Naive thymus-derived CD8-positive, alpha-beta T cell (primary cell): ENCODE data around the gene GMPPB. TPM values are rescaled to one million over a fixed set of nuclear protein-coding genes. Genes with fewer than 3 reads are reported as not detected.
"Not testable (repeated sequence)": the region's sequence is repeated elsewhere in the genome, so short reads cannot be mapped to it uniquely, and the experiment has no call there.

Source experiments
- ATAC-seq, 2 donors: fragments of 150-1000 bp; cut with Tn5 transposase in 1 of 2; sonication (Bioruptor Pico), chemical (Tn5 transposase) in 1 of 2; 1 replicate in 1 of 2; 2 replicates in 1 of 2; pipeline ENCODE4 v1.10.0; 2021; ENCODE audit warnings: mild to moderate bottlenecking in 2 of 2, moderate library complexity in 2 of 2
- POLR2A ChIA-PET: fragments of 350-600 bp; sonication (Branson Sonifier 250); formaldehyde crosslinking; loops from one replicate; lab custom pipeline; 2021; ENCODE audit warnings: antibody characterized with exemption; lab: Charles Lee
- DNase-seq, 10 donors: peaks; one replicate each; pipeline versions ENCODE4 v3.0.0 to v3.0.0-alpha.2; 2020 to 2022
- H3K27ac Mint-ChIP-seq, 10 donors: one replicate each; pipeline ENCODE4 v1.8.0; 2020 to 2022; ENCODE audit warnings: mild to moderate bottlenecking in 10 of 10, mixed read lengths in 10 of 10, moderate library complexity in 4 of 10, inconsistent platforms in 1 of 10
- H3K27me3 Mint-ChIP-seq, 5 donors: one replicate each; pipeline ENCODE4 v1.8.0; 2021 to 2022; ENCODE audit warnings: mixed read lengths in 5 of 5
- H3K36me3 Mint-ChIP-seq, 3 donors: one replicate each; pipeline ENCODE4 v1.8.0; 2020 to 2022; ENCODE audit warnings: mixed read lengths in 3 of 3, mild to moderate bottlenecking in 2 of 3, inconsistent platforms in 1 of 3
- H3K4me1 Mint-ChIP-seq, 4 donors: one replicate each; pipeline ENCODE4 v1.8.0; 2021 to 2022; ENCODE audit warnings: mixed read lengths in 4 of 4
- H3K4me3 Mint-ChIP-seq, 10 donors: one replicate each; pipeline ENCODE4 v1.8.0; 2020 to 2022; ENCODE audit warnings: mild to moderate bottlenecking in 10 of 10, mixed read lengths in 10 of 10, moderate library complexity in 6 of 10, inconsistent platforms in 1 of 10
- H3K9me3 Mint-ChIP-seq, 9 donors: one replicate each; pipeline ENCODE4 v1.8.0; 2020 to 2022; ENCODE audit warnings: mixed read lengths in 9 of 9, mild to moderate bottlenecking in 3 of 9, inconsistent platforms in 1 of 9, moderate library complexity in 1 of 9
- polyA plus RNA-seq, 3 donors: library from polyadenylated mRNA; unstranded; fragments of 300-500 nt; fragmentation: Illumina TruSeq; gene quantifications; one replicate each; pipeline ENCODE4 v1.2.3, GENCODE V29; 2021
- total RNA-seq, 8 experiments: library from RNA in 2 of 8; stranded (reverse) in 2 of 8; gene quantifications; one replicate each; pipeline ENCODE4 v1.2.3 and lab custom pipeline; 2021 to 2026

The GMPPB gene
- total and polyA plus RNA-seq, 5 experiments from 2014 or later: 7.5 to 22.2 (median 14.8) TPM

DNA sequence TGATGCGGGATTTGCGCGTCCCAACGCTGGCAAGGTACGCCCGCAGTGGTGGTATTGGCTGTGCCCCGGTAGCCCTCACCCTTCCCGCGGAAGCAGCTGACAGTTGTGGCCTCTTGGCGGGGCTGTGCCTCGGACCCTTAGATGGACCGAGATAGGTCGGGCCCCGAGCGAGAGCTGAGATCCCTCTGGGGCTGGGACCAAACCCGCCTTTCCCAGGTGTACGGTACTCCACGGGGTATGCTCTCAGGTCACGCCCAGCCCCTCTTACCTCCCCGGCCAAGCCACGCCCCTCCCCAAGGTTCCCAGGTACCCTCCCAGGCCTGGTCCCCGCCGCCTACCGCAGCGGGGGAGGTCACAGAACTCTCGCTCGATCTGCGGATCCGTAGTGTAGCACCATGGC, 37.4 kb downstream of the GMPPB start:
- H3K27me3 Mint-ChIP-seq, POLR2A ChIA-PET, H3K36me3 Mint-ChIP-seq, H3K9me3 Mint-ChIP-seq: not testable (repeated sequence)
- ATAC-seq (peak; percentile 48 to 51), DNase-seq (peak in 7 of 10 donors; percentile 19 to 52 (median 37))
- H3K4me3 Mint-ChIP-seq: peak overlapping the region; percentile 54 to 98 (median 74)
- peak overlapping the region in 3 of 10 donors; percentile 20 to 48 (median 33) for H3K27ac Mint-ChIP-seq
- H3K4me1 Mint-ChIP-seq: peaks cover 12 to 41% (median 36%) of the 10 kb centered on the region in 4 donors

DNA sequence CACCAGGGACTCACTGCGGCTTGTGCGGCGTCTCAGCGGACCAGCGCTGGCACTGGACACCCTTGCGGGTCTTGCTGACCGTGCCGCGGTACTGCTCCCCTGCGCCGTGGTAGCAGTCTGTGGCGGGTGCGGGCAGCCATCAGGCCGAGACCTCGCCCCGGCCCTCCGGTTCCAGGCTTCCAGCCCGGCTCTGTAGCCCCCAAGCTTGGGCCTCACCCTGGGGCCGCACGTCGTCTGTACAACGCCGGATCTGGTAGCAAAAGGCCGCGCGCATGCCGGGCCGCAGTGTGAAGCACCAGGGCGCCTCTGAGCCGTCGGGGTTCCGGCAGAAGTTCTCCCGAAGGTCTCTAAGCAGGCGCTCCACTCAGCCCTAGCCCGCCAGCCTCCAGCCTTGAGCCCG, 37.9 kb downstream of the GMPPB start:
- H3K9me3 Mint-ChIP-seq, H3K27ac Mint-ChIP-seq, H3K36me3 Mint-ChIP-seq, H3K27me3 Mint-ChIP-seq, POLR2A ChIA-PET, DNase-seq: not testable (repeated sequence)
- Mint-ChIP-seq H3K4me1 (peaks cover 9 to 36% (median 31%) of the 10 kb centered on the region in 4 donors), H3K4me3 (peak overlapping the region in 5 of 10 donors; percentile 19 to 98 (median 75))
- ATAC-seq: peak; percentile 0 to 6

DNA sequence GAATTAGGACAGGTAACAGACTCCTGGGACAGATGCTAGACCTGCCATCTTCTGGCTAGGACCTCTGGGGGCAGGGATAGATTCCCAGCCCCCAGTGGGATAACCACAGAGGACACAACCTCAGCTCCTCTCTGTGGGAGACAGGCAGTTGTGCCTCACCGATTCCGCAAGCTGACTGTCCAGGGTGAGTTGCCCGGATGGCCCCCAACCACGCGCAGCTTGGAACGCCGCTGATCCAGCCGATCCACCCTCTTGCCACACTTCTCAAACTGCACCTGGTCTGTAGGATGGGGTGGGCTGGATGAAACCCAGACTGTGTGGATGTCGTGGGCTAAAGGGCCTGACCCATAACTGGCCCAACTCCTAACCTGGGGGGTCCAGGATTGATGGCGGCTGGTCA, 38.6 kb downstream of the GMPPB start:
- DNase-seq, ATAC-seq, H3K9me3 Mint-ChIP-seq, H3K27me3 Mint-ChIP-seq, POLR2A ChIA-PET: not testable (repeated sequence)
- Mint-ChIP-seq H3K4me3 (peak overlapping the region in 7 of 10 donors; percentile 20 to 61 (median 28)), H3K27ac (peak overlapping the region in 1 of 10 donors; percentile 59), H3K4me1 (peaks cover 8 to 29% (median 25%) of the 10 kb centered on the region in 4 donors), H3K36me3 (peaks cover 0 to 17% (median 5%) of the 10 kb centered on the region in 3 donors)

DNA sequence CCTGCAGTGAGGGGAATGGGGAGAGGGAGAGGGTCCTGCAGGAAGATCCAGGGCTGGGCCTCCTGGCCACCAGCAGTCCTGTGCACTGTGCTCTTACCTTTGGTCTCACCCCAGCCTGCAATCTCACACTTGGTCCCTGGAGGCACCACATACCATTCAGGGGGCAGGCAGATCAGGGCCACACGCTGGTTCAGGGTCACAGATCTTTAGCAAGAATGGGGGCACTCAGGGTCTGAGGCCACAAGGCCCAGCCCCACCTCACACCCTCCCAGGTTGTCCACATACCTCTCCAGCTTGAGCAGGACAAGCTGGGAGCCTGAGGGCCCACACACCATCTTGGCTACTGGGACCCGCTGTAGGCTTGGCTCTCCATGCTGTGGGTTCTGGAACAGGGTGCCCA, 39.3 kb downstream of the GMPPB start:
- DNase-seq, H3K27me3 Mint-ChIP-seq, POLR2A ChIA-PET, H3K9me3 Mint-ChIP-seq, H3K27ac Mint-ChIP-seq, ATAC-seq: not testable (repeated sequence)
- Mint-ChIP-seq H3K4me1 (peaks cover 9 to 29% (median 23%) of the 10 kb centered on the region in 4 donors), H3K4me3 (peak overlapping the region in 2 of 10 donors; percentile 26 to 28), H3K36me3 (peaks cover 0 to 22% (median 5%) of the 10 kb centered on the region in 3 donors)

DNA sequence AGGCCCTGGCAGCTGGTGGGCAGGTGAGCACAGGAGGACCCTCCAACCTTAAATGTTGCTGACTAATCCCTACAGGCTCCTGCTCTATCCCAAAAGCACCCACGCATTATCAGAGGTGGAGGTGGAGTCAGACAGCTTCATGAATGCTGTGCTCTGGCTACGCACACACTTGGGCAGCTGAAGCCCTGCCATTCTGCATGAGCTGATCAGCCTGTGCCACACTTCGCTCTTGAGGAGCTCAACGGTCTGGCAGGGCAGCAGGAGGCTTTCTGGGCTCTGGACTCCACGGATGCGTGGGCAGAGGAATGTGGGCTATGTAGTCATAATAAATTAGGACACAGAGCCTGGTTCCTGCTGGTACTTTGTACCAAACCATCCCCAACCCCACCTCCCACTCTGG, 40.6 kb downstream of the GMPPB start:
- POLR2A ChIA-PET: no interaction called here
- Mint-ChIP-seq H3K9me3 (no peaks in the 10 kb centered on the region), H3K4me3 (no peak overlapping the region), H3K4me1 (peaks cover 7 to 20% (median 13%) of the 10 kb centered on the region in 4 donors), H3K27ac (no peak overlapping the region), H3K27me3 (no peaks in the 10 kb centered on the region), H3K36me3 (peaks cover 0 to 29% (median 3%) of the 10 kb centered on the region in 3 donors)
- ATAC-seq (no peak), DNase-seq (no peak)

DNA sequence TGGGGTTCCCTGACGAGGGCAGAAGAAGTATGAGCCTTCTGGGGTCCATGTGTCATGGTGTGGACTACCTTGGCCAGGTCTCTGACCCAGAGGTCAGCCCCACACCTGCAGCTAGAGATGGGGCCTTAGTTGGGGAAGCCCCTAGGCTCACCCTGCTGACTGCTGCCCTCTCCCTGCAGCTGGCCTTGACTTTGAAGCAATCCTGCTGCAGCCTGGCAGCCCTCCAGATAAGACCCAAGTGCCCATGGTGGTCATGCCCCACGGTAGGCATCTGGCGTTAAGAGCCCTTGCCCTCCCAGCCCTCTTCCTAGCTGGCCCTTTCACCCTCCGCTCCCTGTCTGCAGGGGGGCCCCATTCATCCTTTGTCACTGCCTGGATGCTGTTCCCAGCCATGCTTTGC, 42.2 kb downstream of the GMPPB start:
- H3K27me3 Mint-ChIP-seq: no peaks in the 10 kb centered on the region
- POLR2A ChIA-PET: interaction anchor here (0.6 kb wide), 1 partner anchor 10 kb away, joined by 7 read pairs; no protein-coding TSS in a partner anchor
- DNase-seq (no peak), ATAC-seq (no peak)
- H3K4me1 Mint-ChIP-seq: peaks cover 7 to 25% (median 11%) of the 10 kb centered on the region in 4 donors
- H3K36me3 Mint-ChIP-seq: peaks cover 0 to 36% (median 3%) of the 10 kb centered on the region in 3 donors
- H3K4me3 Mint-ChIP-seq: no peak overlapping the region
- H3K27ac Mint-ChIP-seq: no peak overlapping the region
- H3K9me3 Mint-ChIP-seq: no peaks in the 10 kb centered on the region

DNA sequence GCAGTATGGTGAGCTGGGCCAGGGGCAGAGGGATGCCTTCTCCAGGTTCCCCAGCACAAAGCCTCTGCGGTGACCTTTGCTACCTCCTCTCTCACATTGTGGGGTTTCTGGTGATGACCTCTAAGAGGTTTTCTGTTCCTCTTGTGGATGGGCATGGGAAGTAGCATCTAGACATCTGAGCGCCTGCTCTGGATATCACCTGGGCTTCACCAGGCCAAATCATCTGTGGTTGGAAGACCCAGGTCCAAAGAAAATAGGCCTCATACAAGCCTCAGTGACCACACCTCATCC, 42.6 kb downstream of the GMPPB start:
- POLR2A ChIA-PET: no interaction called here
- H3K36me3 Mint-ChIP-seq: peaks cover 0 to 37% (median 3%) of the 10 kb centered on the region in 3 donors
- no peaks in the 10 kb centered on the region for H3K27me3 Mint-ChIP-seq
- peaks cover 7 to 27% (median 13%) of the 10 kb centered on the region in 4 donors for H3K4me1 Mint-ChIP-seq
- no peak overlapping the region for H3K4me3 Mint-ChIP-seq
- H3K9me3 Mint-ChIP-seq: no peaks in the 10 kb centered on the region
- no peak overlapping the region for H3K27ac Mint-ChIP-seq
- no peak for DNase-seq
- ATAC-seq: no peak

DNA sequence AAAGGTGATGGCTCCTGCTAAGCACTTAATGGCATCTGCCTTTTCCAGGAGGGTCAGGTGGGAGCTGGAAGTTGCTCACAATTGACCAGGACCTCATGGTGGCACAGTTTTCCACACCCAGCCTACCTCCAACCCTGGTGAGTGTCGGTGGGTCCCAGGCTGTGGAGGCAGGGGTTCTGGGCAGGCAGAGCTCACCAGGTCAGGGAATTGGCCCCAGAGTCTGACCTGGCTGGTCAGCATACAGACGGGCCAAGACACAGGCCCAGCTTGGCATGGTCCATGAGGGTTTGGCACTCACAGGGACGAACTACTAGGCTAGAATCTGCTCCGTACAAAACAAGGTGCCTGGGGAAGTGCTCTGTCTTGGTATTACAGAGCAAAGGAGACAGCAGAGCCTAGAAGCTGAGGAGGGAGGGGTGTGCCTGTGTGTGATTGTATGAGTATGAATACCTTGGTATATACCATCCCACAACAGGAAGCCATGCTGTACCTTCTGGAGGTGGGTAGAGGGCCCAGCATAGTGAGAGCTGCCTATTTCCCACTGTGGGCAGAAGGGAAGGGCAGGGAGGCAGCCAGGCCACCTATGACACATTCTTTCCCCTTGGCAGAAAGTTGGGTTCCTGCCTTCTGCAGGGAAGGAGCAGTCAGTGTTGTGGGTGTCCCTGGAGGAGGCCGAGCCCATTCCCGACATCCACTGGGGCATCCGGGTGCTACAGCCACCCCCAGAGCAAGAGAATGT, 43.1 kb downstream of the GMPPB start:
- POLR2A ChIA-PET: no interaction called here
- Mint-ChIP-seq H3K36me3 (peaks cover 0 to 42% (median 3%) of the 10 kb centered on the region in 3 donors), H3K4me3 (no peak overlapping the region), H3K27ac (peak overlapping the region in 2 of 10 donors; percentile 22 to 65), H3K4me1 (peaks cover 10 to 31% (median 18%) of the 10 kb centered on the region in 4 donors), H3K9me3 (no peaks in the 10 kb centered on the region), H3K27me3 (no peaks in the 10 kb centered on the region)
- no peak for ATAC-seq
- DNase-seq: no peak

DNA sequence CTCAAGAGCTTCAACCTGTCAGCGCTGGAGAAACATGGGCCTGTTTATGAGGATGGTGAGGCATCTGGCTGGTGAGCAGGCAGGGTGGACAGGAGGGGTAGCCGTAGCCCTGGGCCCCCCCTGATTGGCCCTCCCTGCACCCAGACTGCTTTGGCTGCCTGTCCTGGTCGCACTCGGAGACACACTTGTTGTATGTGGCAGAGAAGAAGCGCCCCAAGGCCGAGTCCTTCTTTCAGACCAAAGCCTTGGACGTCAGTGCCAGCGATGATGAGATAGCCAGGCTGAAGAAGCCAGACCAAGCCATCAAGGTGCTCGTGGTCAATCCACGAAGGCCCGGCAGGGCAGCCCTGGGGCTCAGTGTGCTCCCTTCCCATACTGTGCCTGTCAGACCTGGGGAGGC, 47.8 kb downstream of the GMPPB start:
- no peak for DNase-seq
- Mint-ChIP-seq H3K27me3 (no peaks in the 10 kb centered on the region), H3K4me3 (peak overlapping the region in 7 of 10 donors; percentile 46 to 97 (median 96)), H3K36me3 (peaks cover 0 to 36% (median 0%) of the 10 kb centered on the region in 3 donors), H3K4me1 (peaks cover 23 to 55% (median 48%) of the 10 kb centered on the region in 4 donors), H3K9me3 (no peaks in the 10 kb centered on the region), H3K27ac (peak overlapping the region in 3 of 10 donors; percentile 41 to 79 (median 59))
- POLR2A ChIA-PET: interaction anchor here (0.9 to 2.2 kb wide), 5 partner anchors 14 to 136 kb away, joined by 3 to 7 read pairs (median 4); partner anchors contain the start of genes GMPPB and RNF123
- no peak for ATAC-seq

DNA sequence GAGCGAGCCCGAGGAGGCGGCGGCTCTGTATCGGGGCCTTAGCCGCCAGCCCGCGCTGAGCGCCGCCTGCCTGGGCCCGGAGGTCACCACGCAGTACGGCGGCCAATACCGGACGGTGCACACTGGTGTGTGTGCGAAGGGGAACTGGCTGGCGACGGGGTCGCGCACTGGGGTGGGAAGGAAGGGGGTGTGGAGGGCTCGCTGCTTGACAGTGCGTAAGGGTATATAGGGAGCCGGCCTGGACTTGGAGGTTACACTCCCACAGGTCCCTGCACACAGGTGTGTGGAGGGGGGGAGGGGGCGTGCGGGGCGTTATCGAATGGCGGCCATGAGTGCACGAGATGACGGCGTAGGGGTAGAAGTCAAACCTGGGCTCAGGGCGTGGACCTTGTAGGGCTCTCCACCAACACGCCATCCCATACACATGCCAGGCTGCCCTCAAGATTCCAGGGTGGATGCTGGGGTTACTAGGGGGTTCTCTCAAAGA, 49.2 kb downstream of the GMPPB start:
- POLR2A ChIA-PET: interaction anchor here (0.9 to 1.3 kb wide), 4 partner anchors 15 to 134 kb away, joined by 3 to 4 read pairs (median 4); partner anchors contain the start of genes GMPPB, IP6K1 and RNF123
- H3K27ac Mint-ChIP-seq: peak overlapping the region; percentile 37 to 98 (median 94)
- peak; percentile 2 to 19 for ATAC-seq
- no peaks in the 10 kb centered on the region for H3K9me3 Mint-ChIP-seq
- peak overlapping the region; percentile 91 to 98 (median 96) for H3K4me3 Mint-ChIP-seq
- peaks cover 0 to 22% (median 0%) of the 10 kb centered on the region in 3 donors for H3K36me3 Mint-ChIP-seq
- peaks cover 17 to 51% (median 43%) of the 10 kb centered on the region in 4 donors for H3K4me1 Mint-ChIP-seq
- H3K27me3 Mint-ChIP-seq: no peaks in the 10 kb centered on the region
- DNase-seq: peak in 1 of 10 donors; percentile 12

DNA sequence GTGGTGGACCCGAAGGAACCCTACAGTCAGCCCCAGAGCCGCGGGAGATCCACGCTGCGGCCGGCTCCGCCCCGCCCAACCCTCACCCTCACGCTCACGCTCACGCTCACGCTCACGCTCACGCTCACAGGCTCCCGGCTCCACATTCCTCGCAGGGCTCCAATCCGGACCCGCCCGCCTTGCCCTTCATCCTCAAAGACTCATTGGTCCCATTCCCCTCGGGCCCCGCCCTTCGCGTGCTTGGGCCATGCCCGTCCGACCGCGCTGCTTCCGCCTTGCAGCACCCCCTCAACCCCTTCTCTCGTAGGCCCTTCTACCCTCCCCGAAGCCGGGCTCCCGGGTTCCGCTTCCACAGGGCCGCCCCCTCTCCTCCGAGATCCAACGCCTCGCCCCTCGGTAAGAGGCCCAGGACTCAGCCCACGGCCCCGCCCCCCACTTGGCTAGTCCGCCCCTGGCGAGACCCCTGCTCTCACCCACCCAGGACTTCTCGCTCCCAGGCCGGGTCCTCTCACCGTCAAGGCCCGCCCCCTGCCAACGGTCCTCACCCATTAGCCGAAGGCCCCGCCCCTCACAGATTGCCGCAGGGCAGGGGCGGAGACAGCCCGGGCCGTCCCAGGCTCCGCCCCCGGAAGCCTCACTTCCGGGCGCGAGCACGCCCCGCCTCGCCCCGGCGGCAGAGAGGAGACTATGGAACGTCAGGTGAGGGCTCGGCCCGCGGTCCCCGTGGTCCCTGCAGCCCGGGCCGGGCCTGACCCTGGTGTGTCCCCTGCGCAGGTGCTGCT, 49.8 kb downstream of the GMPPB start, which contains the start of gene APEH:
Gene APEH (plus strand): TSS at position 637 of the 782 bp plus-strand sequence. CDS start 51 bp downstream, at position 688.
- H3K27me3 Mint-ChIP-seq: no peaks in the 10 kb centered on the region
- peaks cover 17 to 51% (median 43%) of the 10 kb centered on the region in 4 donors for H3K4me1 Mint-ChIP-seq
- H3K4me3 Mint-ChIP-seq: peak within 1 kb of the TSS; percentile 91 to 98 (median 96)
- peak within 1 kb of the TSS; percentile 92 to 99 (median 98) for H3K27ac Mint-ChIP-seq
- H3K9me3 Mint-ChIP-seq: no peaks in the 10 kb centered on the region
- peaks cover 0 to 22% (median 0%) of the 10 kb centered on the region in 3 donors for H3K36me3 Mint-ChIP-seq
- peak; percentile 83 to 85 for ATAC-seq
- POLR2A ChIA-PET: interaction anchor here (0.8 to 1.4 kb wide), 9 partner anchors 16 to 204 kb away, joined by 3 to 24 read pairs (median 3); partner anchors contain the start of genes AMIGO3, BSN, DAG1 and IP6K1
- DNase-seq: peak; percentile 94 to 99 (median 97)

DNA sequence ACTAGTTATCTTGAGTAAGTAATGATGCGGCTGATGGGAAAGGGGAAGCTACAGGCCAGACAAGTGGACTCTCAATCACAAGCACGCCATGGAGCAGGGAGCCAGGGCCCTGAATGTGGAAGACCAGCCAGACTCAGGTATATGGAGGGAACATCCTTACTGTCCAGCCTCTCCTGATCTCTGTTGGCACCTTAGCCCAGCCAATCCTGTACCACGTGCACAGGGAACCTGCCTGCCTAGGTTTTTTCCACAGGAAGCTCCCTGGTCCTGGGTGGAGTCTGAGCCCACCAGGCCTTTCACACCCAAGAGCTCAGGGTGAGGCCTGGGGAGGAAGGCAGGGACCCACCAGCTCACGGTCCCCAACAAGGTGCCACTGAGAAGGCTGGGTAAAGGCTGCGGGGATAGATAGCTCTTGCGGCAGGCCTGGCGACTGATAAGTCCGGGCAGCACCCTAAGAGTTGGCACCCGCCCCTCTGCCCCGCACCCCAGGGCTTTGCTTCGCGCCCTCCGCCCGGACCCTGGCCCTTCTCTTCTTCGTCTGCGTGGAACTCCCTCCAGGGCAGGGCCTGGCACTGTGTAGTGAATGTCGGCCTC, 50.5 kb downstream of the GMPPB start:
- H3K4me3 Mint-ChIP-seq: peak overlapping the region; percentile 91 to 98 (median 96)
- H3K9me3 Mint-ChIP-seq: no peaks in the 10 kb centered on the region
- POLR2A ChIA-PET: interaction anchor here (0.7 to 1.4 kb wide), 10 partner anchors 16 to 417 kb away, joined by 3 to 24 read pairs (median 3); partner anchors contain the start of genes AMIGO3, BSN, DAG1 and IP6K1
- peaks cover 16 to 49% (median 43%) of the 10 kb centered on the region in 4 donors for H3K4me1 Mint-ChIP-seq
- H3K27me3 Mint-ChIP-seq: no peaks in the 10 kb centered on the region
- DNase-seq (peak in 3 of 10 donors; percentile 5 to 15 (median 12)), ATAC-seq (no peak)
- peak overlapping the region; percentile 92 to 99 (median 98) for H3K27ac Mint-ChIP-seq
- H3K36me3 Mint-ChIP-seq: peaks cover 0 to 15% (median 0%) of the 10 kb centered on the region in 3 donors
